Smooth muscle cell (in vitro differentiated cells): ENCODE data around the gene KRT13. TPM values are rescaled to one million over a fixed set of nuclear protein-coding genes. Genes with fewer than 3 reads are reported as not detected.

ENCODE experiments used
- DNase-seq: peaks from one replicate; lab custom pipeline; 2025; ENCODE audit not compliant: unreplicated experiment; lab: John Stamatoyannopoulos, UW
- H2AFZ ChIP-seq: fragments of 200-600 bp; sonication (generic); 2 replicates; pipeline ENCODE4 v1.6.0; 2016; ENCODE audit warnings: antibody characterized with exemption, low read depth, mild to moderate bottlenecking
- H3F3A ChIP-seq: fragments of 200-600 bp; sonication (generic); 2 replicates; pipeline ENCODE4 v1.6.0; 2017; ENCODE audit warnings: antibody characterized with exemption, low read depth
- H3K27ac ChIP-seq: fragments of 200-600 bp; sonication (generic); 2 replicates; pipeline ENCODE4 v1.5.1; 2016; ENCODE audit warnings: low read depth, mild to moderate bottlenecking
- H3K27me3 ChIP-seq: fragments of 200-600 bp; sonication (generic); 2 replicates; pipeline ENCODE4 v1.6.1; 2016; ENCODE audit warnings: low read depth, mild to moderate bottlenecking
- H3K36me3 ChIP-seq: fragments of 200-600 bp; sonication (generic); 2 replicates; pipeline ENCODE4 v1.5.1; 2016; ENCODE audit warnings: low read depth
- H3K4me1 ChIP-seq: fragments of 200-600 bp; sonication (generic); 2 replicates; pipeline ENCODE4 v1.5.1; 2016; ENCODE audit warnings: low read depth
- H3K4me2 ChIP-seq: fragments of 200-600 bp; sonication (generic); 2 replicates; pipeline ENCODE4 v1.6.0; 2016; ENCODE audit warnings: mild to moderate bottlenecking
- H3K4me3 ChIP-seq: fragments of 200-600 bp; sonication (generic); 2 replicates; pipeline ENCODE4 v1.5.1; 2016; ENCODE audit warnings: mild to moderate bottlenecking
- H3K79me2 ChIP-seq: fragments of 200-600 bp; sonication (generic); 2 replicates; pipeline ENCODE4 v1.6.0; 2016; ENCODE audit warnings: low read depth, mild to moderate bottlenecking
- H3K9ac ChIP-seq: fragments of 200-600 bp; sonication (generic); 2 replicates; pipeline ENCODE4 v1.6.0; 2016; ENCODE audit warnings: low read depth
- H3K9me3 ChIP-seq: fragments of 200-600 bp; sonication (generic); replicated peaks from 2 replicates; pipeline ENCODE4 v1.5.1; 2016; ENCODE audit warnings: low read depth
- H4K20me1 ChIP-seq: fragments of 200-600 bp; sonication (generic); 2 replicates; pipeline ENCODE4 v1.6.0; 2016; ENCODE audit warnings: low read depth
- CTCF ChIP-seq: fragments of 200-600 bp; sonication (generic); IDR thresholded peaks from 2 replicates; pipeline ENCODE4 v1.5.1; 2017; ENCODE audit warnings: borderline replicate concordance, mild to moderate bottlenecking, antibody characterized with exemption; ENCODE audit not compliant: insufficient read depth, poor library complexity, severe bottlenecking
- WGBS: methylation state at CpG from one replicate; pipeline ENCODE4 v1.1.7; 2016; ENCODE audit warnings: low lambda C conversion rate; 5-methylcytosine and 5-hydroxymethylcytosine counted together
- polyA plus RNA-seq: library from polyadenylated mRNA; unstranded; fragments of >200 nt; fragmentation: Nextera tagmentation; extraction: Ambion mirVana; gene quantifications from 2 replicates; pipeline ENCODE4 v1.2.1, GENCODE V29; 2016
- total RNA-seq: library from RNA; depleted of rRNA; stranded (reverse); fragments of >200 nt; gene quantifications from 2 replicates; pipeline ENCODE4 v1.2.3, GENCODE V29; 2014

The KRT13 gene
- total and polyA plus RNA-seq, 2 experiments from 2014 or later: 3.8 to 5.2 TPM

- no peak for DNase-seq
- Histone ChIP-seq H3K9ac (no peak overlapping the region), H3F3A (no peaks in the 10 kb centered on the region), H3K27me3 (no peaks in the 10 kb centered on the region), H3K27ac (no peak overlapping the region), H3K4me1 (no peaks in the 10 kb centered on the region), H4K20me1 (no peaks in the 10 kb centered on the region), H2AFZ (no peak overlapping the region), H3K4me3 (no peak overlapping the region), H3K79me2 (no peaks in the 10 kb centered on the region), H3K9me3 (no peaks in the 10 kb centered on the region), H3K36me3 (no peaks in the 10 kb centered on the region), H3K4me2 (no peak overlapping the region)
- 91% methylated on average over 7 of the region's 7 CpGs for WGBS
- TF ChIP-seq CTCF: no peak
These were observed 5.0 kb upstream of the KRT13 start for GRCh38 chr17:41510251-41511065.

- Histone ChIP-seq H3K4me2 (no peak overlapping the region), H3K4me3 (no peak overlapping the region), H3K36me3 (no peaks in the 10 kb centered on the region), H3K27me3 (no peaks in the 10 kb centered on the region), H3K9me3 (no peaks in the 10 kb centered on the region), H3K9ac (no peak overlapping the region), H2AFZ (no peak overlapping the region), H4K20me1 (no peaks in the 10 kb centered on the region), H3K27ac (peak overlapping the region; percentile 31), H3K4me1 (no peaks in the 10 kb centered on the region), H3K79me2 (no peaks in the 10 kb centered on the region), H3F3A (no peaks in the 10 kb centered on the region)
- TF ChIP-seq CTCF: no peak
- DNase-seq: no peak
- WGBS: 62% methylated on average over 10 of the region's 10 CpGs
These were observed 2.0 kb upstream of the KRT13 start for GRCh38 chr17:41507315-41507880.

- H3K36me3 ChIP-seq: no peaks in the 10 kb centered on the region
- TF ChIP-seq CTCF: no peak
- H2AFZ ChIP-seq: no peak overlapping the region
- H3K4me2 ChIP-seq: no peak overlapping the region
- H3K79me2 ChIP-seq: no peaks in the 10 kb centered on the region
- no peak overlapping the region for H3K27ac ChIP-seq
- no peak overlapping the region for H3K4me3 ChIP-seq
- no peaks in the 10 kb centered on the region for H3K27me3 ChIP-seq
- DNase-seq: no peak
- H3K9me3 ChIP-seq: no peaks in the 10 kb centered on the region
- 83% methylated on average over 14 of the region's 14 CpGs for WGBS
- no peaks in the 10 kb centered on the region for H4K20me1 ChIP-seq
- no peaks in the 10 kb centered on the region for H3K4me1 ChIP-seq
- H3F3A ChIP-seq: no peaks in the 10 kb centered on the region
- H3K9ac ChIP-seq: no peak overlapping the region
These were observed 676 bp upstream of the KRT13 start for GRCh38 chr17:41505809-41506767.
